HEK293T (cell line): ENCODE data around the gene B3GALNT1.

Experiments used
- CTCF ChIA-PET: fragments of 350-600 bp; formaldehyde crosslinking; extraction: SDS; loops from one replicate; lab custom pipeline; 2021; ENCODE audit warnings: antibody characterized with exemption, inconsistent platforms; lab: Yijun Ruan, JAX
- POLR2A ChIA-PET: fragments of 350-600 bp; formaldehyde crosslinking; extraction: SDS; loops from one replicate; lab custom pipeline; 2020; ENCODE audit warnings: antibody characterized with exemption, inconsistent platforms; lab: Yijun Ruan, JAX
- DNase-seq: peaks from one replicate; pipeline ENCODE4 v3.0.0; 2012; ENCODE audit warnings: mixed read lengths; ENCODE audit errors: extremely low spot score
- ARNT ChIP-seq: fragments of 450-650 bp; IDR thresholded peaks from 2 replicates; pipeline ENCODE4 v1.6.1; 2017; ENCODE audit warnings: mild to moderate bottlenecking
- BHLHE40 ChIP-seq: fragments of 450-650 bp; IDR thresholded peaks from 2 replicates; pipeline ENCODE4 v1.6.1; 2016; ENCODE audit warnings: mild to moderate bottlenecking, moderate library complexity, borderline replicate concordance
- CTBP1 ChIP-seq: fragments of 450-650 bp; IDR thresholded peaks from 2 replicates; pipeline ENCODE4 v1.6.1; 2016; ENCODE audit warnings: borderline replicate concordance
- ELF4 ChIP-seq: fragments of 450-650 bp; IDR thresholded peaks from 2 replicates; pipeline ENCODE4 v1.6.1; 2017; ENCODE audit warnings: antibody characterized with exemption
- FOXA1 ChIP-seq: fragments of 450-650 bp; IDR thresholded peaks from 2 replicates; pipeline ENCODE4 v1.6.1; 2016; ENCODE audit warnings: mild to moderate bottlenecking
- FOXK2 ChIP-seq: fragments of 450-650 bp; IDR thresholded peaks from 2 replicates; pipeline ENCODE4 v1.6.1; 2016; ENCODE audit warnings: mild to moderate bottlenecking
- FOXM1 ChIP-seq: fragments of 450-650 bp; IDR thresholded peaks from 2 replicates; pipeline ENCODE4 v1.6.1; 2017; ENCODE audit warnings: mild to moderate bottlenecking, borderline replicate concordance
- HDGF ChIP-seq: fragments of 450-650 bp; IDR thresholded peaks from 2 replicates; pipeline ENCODE4 v1.6.1; 2017; ENCODE audit warnings: antibody characterized with exemption, borderline replicate concordance
- L3MBTL2 ChIP-seq: fragments of 450-650 bp; conservative IDR thresholded peaks from 2 replicates; pipeline ENCODE4 v1.6.1; 2016; ENCODE audit warnings: mild to moderate bottlenecking
- LEF1 ChIP-seq: fragments of 450-650 bp; IDR thresholded peaks from 2 replicates; pipeline ENCODE4 v1.6.1; 2017; ENCODE audit warnings: mild to moderate bottlenecking, borderline replicate concordance
- NFRKB ChIP-seq: fragments of 450-650 bp; IDR thresholded peaks from 2 replicates; pipeline ENCODE4 v1.6.1; 2016; ENCODE audit warnings: mild to moderate bottlenecking, moderate library complexity
- SP1 ChIP-seq: fragments of 450-650 bp; IDR thresholded peaks from 2 replicates; pipeline ENCODE4 v1.6.1; 2017
- SUZ12 ChIP-seq: fragments of 450-650 bp; IDR thresholded peaks from 2 replicates; pipeline ENCODE4 v1.6.1; 2016; ENCODE audit warnings: mild to moderate bottlenecking
- TARDBP ChIP-seq: fragments of 450-650 bp; IDR thresholded peaks from 2 replicates; pipeline ENCODE4 v1.6.1; 2016
- ZNF384 ChIP-seq: fragments of 450-650 bp; IDR thresholded peaks from 2 replicates; pipeline ENCODE4 v1.6.1; 2016
- TF ChIP-seq, protein P1 (sequence below): fragments of 450-650 bp; IDR thresholded peaks from 2 replicates; pipeline ENCODE4 v1.6.1; 2016

Gene B3GALNT1, protein sequence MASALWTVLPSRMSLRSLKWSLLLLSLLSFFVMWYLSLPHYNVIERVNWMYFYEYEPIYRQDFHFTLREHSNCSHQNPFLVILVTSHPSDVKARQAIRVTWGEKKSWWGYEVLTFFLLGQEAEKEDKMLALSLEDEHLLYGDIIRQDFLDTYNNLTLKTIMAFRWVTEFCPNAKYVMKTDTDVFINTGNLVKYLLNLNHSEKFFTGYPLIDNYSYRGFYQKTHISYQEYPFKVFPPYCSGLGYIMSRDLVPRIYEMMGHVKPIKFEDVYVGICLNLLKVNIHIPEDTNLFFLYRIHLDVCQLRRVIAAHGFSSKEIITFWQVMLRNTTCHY

GRCh38 chr3:161104561-161105551, at the start of gene B3GALNT1:
Gene B3GALNT1, minus strand, starts transcription at chr3:161105349. Its CDS starts 18,595 bp downstream, at chr3:161086754.
- ChIA-PET POLR2A (no interaction called here), CTCF (no interaction called here)
- TF ChIP-seq LEF1 (no peak), SP1 (no peak), ARNT (no peak)
- DNase-seq, result no peak

DNA sequence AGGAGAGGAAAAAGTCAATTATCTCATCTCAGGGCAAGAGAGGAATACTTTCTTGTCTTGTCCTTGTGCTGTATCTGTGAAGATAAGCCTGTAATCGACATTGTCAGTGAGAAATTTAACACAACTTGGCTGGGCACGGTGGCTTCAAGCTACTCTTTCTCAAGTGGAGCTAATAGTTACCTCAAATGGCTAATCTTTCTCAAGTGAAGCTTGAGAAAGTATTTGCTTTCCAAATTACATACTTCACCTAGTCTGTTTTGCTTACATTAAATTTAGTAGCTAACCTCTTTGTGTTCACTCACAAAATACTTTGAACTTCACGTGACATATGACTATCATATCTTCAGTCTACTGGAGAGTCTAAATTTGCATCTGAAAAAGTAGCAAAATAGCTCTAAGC, 48.3 kb upstream of the B3GALNT1 start:
- ChIA-PET POLR2A (no interaction called here), CTCF (no interaction called here)
- no peak for TF ChIP-seq SUZ12
- no peak for TF ChIP-seq LEF1
- no peak for TF ChIP-seq FOXM1
- TF ChIP-seq ZNF384, result no peak
- no peak for DNase-seq

DNA sequence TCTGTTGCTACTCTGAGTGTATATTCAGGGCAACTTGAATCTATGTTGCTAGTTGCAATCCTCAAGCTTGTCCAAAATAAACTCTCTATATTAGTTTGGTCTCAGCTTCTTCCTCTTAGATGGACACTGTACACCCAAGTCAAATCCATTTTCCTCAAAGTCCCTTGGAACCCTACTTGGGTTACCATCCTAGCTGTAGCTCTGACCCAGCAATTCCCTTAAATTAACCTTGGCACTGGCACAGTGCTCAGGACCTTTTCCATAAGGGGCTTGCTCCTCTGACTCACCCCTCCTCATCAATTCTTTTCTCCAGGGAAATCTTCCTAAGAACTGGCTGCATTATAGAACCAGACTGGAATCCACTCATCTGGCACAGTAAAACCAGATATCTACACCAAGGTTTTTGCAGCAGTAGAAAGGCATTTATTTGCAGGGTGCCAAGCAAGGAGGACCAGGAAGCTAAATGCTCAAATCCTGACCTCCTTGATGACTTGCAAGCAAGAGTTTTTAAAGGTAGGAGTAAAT, 44.9 kb upstream of the B3GALNT1 start:
- no peak for TF ChIP-seq BHLHE40
- TF ChIP-seq, protein P1, sequence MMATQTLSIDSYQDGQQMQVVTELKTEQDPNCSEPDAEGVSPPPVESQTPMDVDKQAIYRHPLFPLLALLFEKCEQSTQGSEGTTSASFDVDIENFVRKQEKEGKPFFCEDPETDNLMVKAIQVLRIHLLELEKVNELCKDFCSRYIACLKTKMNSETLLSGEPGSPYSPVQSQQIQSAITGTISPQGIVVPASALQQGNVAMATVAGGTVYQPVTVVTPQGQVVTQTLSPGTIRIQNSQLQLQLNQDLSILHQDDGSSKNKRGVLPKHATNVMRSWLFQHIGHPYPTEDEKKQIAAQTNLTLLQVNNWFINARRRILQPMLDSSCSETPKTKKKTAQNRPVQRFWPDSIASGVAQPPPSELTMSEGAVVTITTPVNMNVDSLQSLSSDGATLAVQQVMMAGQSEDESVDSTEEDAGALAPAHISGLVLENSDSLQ, result no peak
- TF ChIP-seq LEF1, result no peak
- TF ChIP-seq FOXK2, result no peak
- no peak for TF ChIP-seq SUZ12
- no peak for TF ChIP-seq TARDBP
- no peak for TF ChIP-seq HDGF
- no peak for TF ChIP-seq ZNF384
- no peak for TF ChIP-seq NFRKB
- no peak for TF ChIP-seq FOXA1
- TF ChIP-seq SP1, result no peak
- no peak for DNase-seq
- POLR2A ChIA-PET, result no interaction called here
- CTCF ChIA-PET, result no interaction called here

DNA sequence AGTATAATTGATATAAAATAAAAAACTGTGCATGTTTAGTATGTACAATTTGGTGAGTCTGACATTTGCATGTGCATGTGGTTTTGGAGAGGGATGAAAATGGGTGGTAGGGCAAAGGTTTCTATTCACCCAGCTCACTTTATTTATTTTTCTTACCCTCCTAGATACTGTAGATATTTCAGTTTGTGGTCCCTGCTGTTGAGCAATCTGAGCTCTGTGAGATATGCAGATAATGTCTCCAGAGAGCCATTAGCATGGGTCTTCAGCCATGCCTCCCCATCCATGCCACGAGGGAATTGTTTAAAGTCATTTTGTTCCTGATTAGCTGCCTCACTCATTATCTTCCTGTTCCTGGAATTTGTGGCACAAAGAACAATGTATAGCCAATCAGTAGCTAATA, 44.4 kb upstream of the B3GALNT1 start:
- no peak for DNase-seq
- POLR2A ChIA-PET, result no interaction called here
- TF ChIP-seq BHLHE40, result no peak
- TF ChIP-seq FOXK2, result no peak
- TF ChIP-seq, protein P1, result no peak
- TF ChIP-seq TARDBP, result no peak
- no peak for TF ChIP-seq LEF1
- no peak for TF ChIP-seq FOXM1
- TF ChIP-seq HDGF, result no peak
- TF ChIP-seq NFRKB, result no peak
- no peak for TF ChIP-seq SP1
- no peak for TF ChIP-seq ELF4
- no peak for TF ChIP-seq ARNT
- no peak for TF ChIP-seq CTBP1
- TF ChIP-seq FOXA1, result no peak
- TF ChIP-seq SUZ12, result no peak
- TF ChIP-seq ZNF384, result no peak
- TF ChIP-seq L3MBTL2, result no peak
- CTCF ChIA-PET, result no interaction called here

GRCh38 chr3:161148832-161149475, 43.8 kb upstream of the B3GALNT1 start:
- CTCF ChIA-PET, result no interaction called here

GRCh38 chr3:161142486-161142885, 37.3 kb upstream of the B3GALNT1 start:
- no peak for TF ChIP-seq FOXM1
- no peak for TF ChIP-seq SP1
- TF ChIP-seq SUZ12, result no peak
- no peak for TF ChIP-seq NFRKB
- no peak for TF ChIP-seq BHLHE40
- TF ChIP-seq ZNF384, result no peak
- no peak for TF ChIP-seq ARNT
- no peak for TF ChIP-seq LEF1
- TF ChIP-seq CTBP1, result no peak
- TF ChIP-seq, protein P1, result no peak
- no peak for TF ChIP-seq L3MBTL2
- no peak for TF ChIP-seq ELF4
- TF ChIP-seq FOXA1, result no peak
- no peak for TF ChIP-seq FOXK2
- TF ChIP-seq HDGF, result no peak
- no peak for TF ChIP-seq TARDBP
- ChIA-PET POLR2A (no interaction called here), CTCF (interaction anchor here (0.7 kb wide), 1 partner anchor 798 kb away, joined by 3 read pairs; no protein-coding TSS in a partner anchor)
- no peak for DNase-seq

More at GRCh38 chr3:161148832-161149475, 43.8 kb upstream of the B3GALNT1 start:
- POLR2A ChIA-PET, result no interaction called here
- TF ChIP-seq TARDBP (no peak), ELF4 (no peak), SUZ12 (no peak), BHLHE40 (no peak), FOXM1 (no peak), NFRKB (no peak), ARNT (no peak), L3MBTL2 (no peak)
- no peak for DNase-seq
